Neuron (in vitro differentiated cells): ENCODE results near the gene ZSCAN9.

Experiments
- H2AFZ ChIP-seq: one replicate; pipeline ENCODE4 v1.6.1; 2013; ENCODE audit warnings: low read depth, mild to moderate bottlenecking, inconsistent platforms, low read length, moderate library complexity
- H3K27me3 ChIP-seq: one replicate; pipeline ENCODE4 v1.6.1; 2013; ENCODE audit warnings: low read length; ENCODE audit not compliant: insufficient read depth
- H3K36me3 ChIP-seq: one replicate; pipeline ENCODE4 v1.6.1; 2013; ENCODE audit warnings: low read length; ENCODE audit not compliant: insufficient read depth
- H3K4me1 ChIP-seq: one replicate; pipeline ENCODE4 v1.6.1; 2013; ENCODE audit warnings: low read length; ENCODE audit not compliant: insufficient read depth
- H3K4me3 ChIP-seq: 2 replicates; pipeline ENCODE4 v1.5.1; 2013; ENCODE audit warnings: mild to moderate bottlenecking, low read length, moderate library complexity
- H3K9me3 ChIP-seq: one replicate; pipeline ENCODE4 v1.6.1; 2013; ENCODE audit warnings: low read length

Gene ZSCAN9

GRCh38 chr6:28239636-28240035 lies 14.6 kb downstream of the ZSCAN9 start:
- peaks cover 24% of the 10 kb centered on the region for H3K36me3 ChIP-seq
- no peak overlapping the region for H3K4me3 ChIP-seq
- no peaks in the 10 kb centered on the region for H3K9me3 ChIP-seq
- no peak overlapping the region for H2AFZ ChIP-seq
- H3K4me1 ChIP-seq: no peaks in the 10 kb centered on the region
- no peaks in the 10 kb centered on the region for H3K27me3 ChIP-seq

- no peak overlapping the region for H2AFZ ChIP-seq
- H3K36me3 ChIP-seq: peaks cover 23% of the 10 kb centered on the region
- no peak overlapping the region for H3K4me3 ChIP-seq
- no peaks in the 10 kb centered on the region for H3K27me3 ChIP-seq
- no peaks in the 10 kb centered on the region for H3K9me3 ChIP-seq
- H3K4me1 ChIP-seq: no peaks in the 10 kb centered on the region
These were observed 15.4 kb downstream of the ZSCAN9 start for GRCh38 chr6:28240471-28240870.

GRCh38 chr6:28243946-28244345 lies 18.9 kb downstream of the ZSCAN9 start:
- no peaks in the 10 kb centered on the region for H3K9me3 ChIP-seq
- no peak overlapping the region for H2AFZ ChIP-seq
- H3K27me3 ChIP-seq: no peaks in the 10 kb centered on the region
- H3K4me3 ChIP-seq: no peak overlapping the region
- peaks cover 44% of the 10 kb centered on the region for H3K36me3 ChIP-seq
- H3K4me1 ChIP-seq: no peaks in the 10 kb centered on the region

- no peaks in the 10 kb centered on the region for H3K27me3 ChIP-seq
- no peaks in the 10 kb centered on the region for H3K9me3 ChIP-seq
- no peak overlapping the region for H3K4me3 ChIP-seq
- H3K4me1 ChIP-seq: no peaks in the 10 kb centered on the region
- no peak overlapping the region for H2AFZ ChIP-seq
- peaks cover 45% of the 10 kb centered on the region for H3K36me3 ChIP-seq
These were observed 20.3 kb downstream of the ZSCAN9 start for GRCh38 chr6:28245206-28245941.

- H3K4me3 ChIP-seq: no peak overlapping the region
- peaks cover 45% of the 10 kb centered on the region for H3K36me3 ChIP-seq
- H3K27me3 ChIP-seq: no peaks in the 10 kb centered on the region
- no peak overlapping the region for H2AFZ ChIP-seq
- no peaks in the 10 kb centered on the region for H3K9me3 ChIP-seq
- peaks cover 13% of the 10 kb centered on the region for H3K4me1 ChIP-seq
These were observed 23.8 kb downstream of the ZSCAN9 start for GRCh38 chr6:28248916-28249315.

- H3K36me3 ChIP-seq: peaks cover 27% of the 10 kb centered on the region
- H3K4me1 ChIP-seq: peaks cover 13% of the 10 kb centered on the region
- H3K27me3 ChIP-seq: no peaks in the 10 kb centered on the region
- peak overlapping the region; percentile 83 for H3K4me3 ChIP-seq
- H2AFZ ChIP-seq: no peak overlapping the region
- no peaks in the 10 kb centered on the region for H3K9me3 ChIP-seq
These were observed 25.7 kb downstream of the ZSCAN9 start for GRCh38 chr6:28250747-28251146.

- peaks cover 19% of the 10 kb centered on the region for H3K36me3 ChIP-seq
- no peaks in the 10 kb centered on the region for H3K27me3 ChIP-seq
- H3K4me1 ChIP-seq: peaks cover 13% of the 10 kb centered on the region
- H2AFZ ChIP-seq: peak overlapping the region; percentile 96
- H3K4me3 ChIP-seq: peak overlapping the region; percentile 83
- no peaks in the 10 kb centered on the region for H3K9me3 ChIP-seq
These were observed 26.6 kb downstream of the ZSCAN9 start for GRCh38 chr6:28251661-28252008.

- Histone ChIP-seq H3K9me3 (no peaks in the 10 kb centered on the region), H3K36me3 (peaks cover 15% of the 10 kb centered on the region), H3K27me3 (no peaks in the 10 kb centered on the region), H2AFZ (peak within 1 kb of the TSS; percentile 96), H3K4me1 (peaks cover 13% of the 10 kb centered on the region), H3K4me3 (peak within 1 kb of the TSS; percentile 83)
These were observed 27.2 kb downstream of the ZSCAN9 start, which contains the start of gene ZKSCAN4 for GRCh38 chr6:28252009-28252975. Gene ZKSCAN4, minus strand, starts transcription at chr6:28252269. Its CDS starts 289 bp downstream, at chr6:28251980.

- Histone ChIP-seq H2AFZ (no peak overlapping the region), H3K4me1 (peaks cover 13% of the 10 kb centered on the region), H3K4me3 (no peak overlapping the region), H3K36me3 (no peaks in the 10 kb centered on the region), H3K27me3 (no peaks in the 10 kb centered on the region), H3K9me3 (no peaks in the 10 kb centered on the region)
These were observed 29.0 kb downstream of the ZSCAN9 start for GRCh38 chr6:28254121-28254519.

GRCh38 chr6:28257042-28257441 lies 32.0 kb downstream of the ZSCAN9 start:
- Histone ChIP-seq H3K9me3 (no peaks in the 10 kb centered on the region), H2AFZ (no peak overlapping the region), H3K4me1 (peaks cover 7% of the 10 kb centered on the region), H3K4me3 (no peak overlapping the region), H3K27me3 (no peaks in the 10 kb centered on the region), H3K36me3 (no peaks in the 10 kb centered on the region)

- Histone ChIP-seq H3K36me3 (no peaks in the 10 kb centered on the region), H3K9me3 (no peaks in the 10 kb centered on the region), H3K27me3 (no peaks in the 10 kb centered on the region), H3K4me3 (no peak within 1 kb of the TSS), H2AFZ (no peak within 1 kb of the TSS), H3K4me1 (no peaks in the 10 kb centered on the region)
These were observed 34.1 kb downstream of the ZSCAN9 start, which contains the start of gene NKAPL for GRCh38 chr6:28258877-28259777. Gene NKAPL, plus strand, starts transcription at chr6:28259297. Its CDS starts 75 bp downstream, at chr6:28259372.

GRCh38 chr6:28263922-28264321 lies 38.8 kb downstream of the ZSCAN9 start:
- Histone ChIP-seq H3K9me3 (no peaks in the 10 kb centered on the region), H2AFZ (no peak overlapping the region), H3K4me1 (peaks cover 14% of the 10 kb centered on the region), H3K36me3 (no peaks in the 10 kb centered on the region), H3K27me3 (no peaks in the 10 kb centered on the region), H3K4me3 (no peak overlapping the region)
